GM18951 (cell line): ENCODE data around the gene IGSF21.

Source experiments
- POLR2A ChIP-seq: IDR thresholded peaks from 4 replicates; pipeline ENCODE4 v1.6.1; 2011; ENCODE audit warnings: mild to moderate bottlenecking; ENCODE audit not compliant: insufficient read length, insufficient read depth; ENCODE audit errors: extremely low read depth
- in situ Hi-C: fragments of 300-500 bp; cut with MboI; formaldehyde crosslinking; loops from one replicate; pipeline ENCODE4 v1.12.0; 2022; ENCODE audit warnings: low sequenced_read_pairs, mixed read lengths, inconsistent platforms; ENCODE audit not compliant: unreplicated experiment

IGSF21 gene

GRCh38 chr1:18118078-18118477 lies 10.5 kb downstream of the IGSF21 start:
- in situ Hi-C loops = loop anchor here (25.0 kb wide), 1 partner anchor 456 kb away; no protein-coding TSS in a partner anchor
- no peak for TF ChIP-seq POLR2A

- in situ Hi-C loops = loop anchor here (25.0 kb wide), 1 partner anchor 456 kb away; no protein-coding TSS in a partner anchor
Observed at GRCh38 chr1:18118491-18118890, 10.9 kb downstream of the IGSF21 start.

GRCh38 chr1:18119289-18119688 lies 11.7 kb downstream of the IGSF21 start:
- in situ Hi-C loops = loop anchor here (25.0 kb wide), 1 partner anchor 457 kb away; no protein-coding TSS in a partner anchor
- TF ChIP-seq POLR2A = no peak

More at GRCh38 chr1:18118491-18118890, 10.9 kb downstream of the IGSF21 start:
- TF ChIP-seq POLR2A = no peak

DNA sequence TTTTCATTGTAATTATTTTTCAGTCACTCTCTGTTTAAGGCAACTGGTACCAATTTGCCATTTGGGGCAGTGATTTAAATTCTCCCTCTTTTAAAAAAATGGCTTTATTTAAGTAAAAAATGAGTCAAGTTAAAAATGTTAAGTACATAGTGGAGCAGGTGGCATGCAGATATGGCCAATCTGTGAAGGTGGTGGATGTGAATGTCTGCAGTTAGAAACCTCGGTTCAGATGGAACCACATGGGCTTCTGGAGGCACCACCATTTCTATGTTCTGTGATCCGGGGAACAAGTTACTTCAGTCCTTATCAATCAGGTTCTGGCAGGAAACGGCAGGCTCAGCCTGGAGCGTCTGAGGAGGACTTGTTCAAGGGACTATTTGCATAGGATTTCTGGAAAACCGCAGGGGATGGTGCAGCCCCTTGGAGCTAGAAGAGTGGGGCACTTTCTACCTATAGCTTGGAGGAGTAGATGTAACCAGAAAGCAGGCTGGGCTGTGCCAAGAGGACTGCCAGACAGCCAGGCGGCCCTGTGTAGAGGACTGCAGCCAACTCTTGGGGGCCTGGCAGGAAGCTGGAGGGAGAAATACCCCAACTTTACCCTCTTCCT lies 12.3 kb downstream of the IGSF21 start:
- in situ Hi-C loops = loop anchor here (25.0 kb wide), 1 partner anchor 458 kb away; no protein-coding TSS in a partner anchor

DNA sequence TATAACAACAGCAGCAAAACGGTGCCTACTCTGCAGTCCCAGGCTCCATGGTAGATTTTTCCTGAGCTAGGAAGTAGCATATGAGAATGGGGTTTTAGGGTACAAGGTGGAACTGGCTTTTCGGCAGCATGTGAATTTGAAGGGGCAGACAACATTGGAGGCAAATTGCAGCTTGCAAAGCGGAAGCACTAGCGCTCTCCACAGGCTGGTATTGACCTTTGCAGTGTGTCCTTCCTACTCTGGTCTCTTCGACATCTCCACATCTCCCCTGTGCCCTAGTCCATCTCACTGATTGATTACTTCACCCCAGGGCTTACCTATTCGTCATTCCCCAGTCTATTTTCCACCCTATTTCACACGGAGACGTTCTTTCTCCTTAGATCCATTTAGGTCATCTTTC lies 13.0 kb downstream of the IGSF21 start:
- no peak for TF ChIP-seq POLR2A
- in situ Hi-C loops = loop anchor here (25.0 kb wide), 1 partner anchor 458 kb away; no protein-coding TSS in a partner anchor

More for the DNA sequence above, 12.3 kb downstream of the IGSF21 start:
- no peak for TF ChIP-seq POLR2A

GRCh38 chr1:18121072-18121820 lies 13.6 kb downstream of the IGSF21 start:
- no peak for TF ChIP-seq POLR2A
- in situ Hi-C loops = loop anchor here (25.0 kb wide), 1 partner anchor 459 kb away; no protein-coding TSS in a partner anchor

DNA sequence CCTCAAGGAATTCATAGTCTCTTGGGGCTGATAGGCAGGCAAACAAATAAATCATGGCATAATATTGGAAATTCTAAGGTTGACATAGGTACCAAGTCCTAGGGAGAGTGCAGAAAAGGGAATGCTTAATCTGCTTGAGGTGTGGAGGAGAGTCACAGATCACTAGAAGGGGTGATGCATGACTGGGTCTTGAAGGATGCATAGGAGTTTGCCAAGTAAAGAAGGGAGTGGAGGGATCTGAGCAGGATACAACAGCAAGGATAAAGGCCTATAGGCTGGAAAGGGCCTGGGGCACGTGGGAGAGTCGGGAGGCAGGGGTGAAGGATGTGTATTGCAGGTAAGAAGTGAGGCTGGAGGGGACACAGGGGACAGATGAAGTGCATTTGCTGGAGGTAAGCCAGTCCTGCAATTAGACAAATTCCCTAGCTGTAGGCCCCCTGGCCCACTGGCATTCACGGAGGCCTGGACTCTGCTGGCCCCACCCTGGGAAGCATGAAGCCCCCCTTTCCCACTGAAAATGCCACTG lies 15.9 kb downstream of the IGSF21 start:
- no peak for TF ChIP-seq POLR2A
- in situ Hi-C loops = loop anchor here (25.0 kb wide), 1 partner anchor 461 kb away; no protein-coding TSS in a partner anchor

DNA sequence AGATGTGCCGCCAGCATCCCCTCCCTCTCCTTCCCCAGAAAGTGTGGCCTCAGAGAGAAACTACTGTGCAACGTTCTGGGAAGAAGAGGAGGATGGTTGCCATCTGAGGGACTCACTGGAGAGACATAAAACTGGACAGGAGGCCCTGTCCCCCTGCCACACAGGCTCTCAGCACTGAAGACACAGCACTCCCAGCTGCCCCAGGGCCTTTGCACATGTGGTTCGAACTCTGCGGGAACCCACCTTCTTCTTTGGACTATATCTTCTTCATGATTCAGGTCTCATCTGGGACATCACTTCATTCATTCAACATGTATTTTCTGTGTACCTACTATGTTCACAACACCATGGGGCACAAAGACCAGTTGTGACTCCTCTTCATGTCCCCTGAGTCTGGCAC lies 17.4 kb downstream of the IGSF21 start:
- in situ Hi-C loops = loop anchor here (25.0 kb wide), 1 partner anchor 463 kb away; no protein-coding TSS in a partner anchor

DNA sequence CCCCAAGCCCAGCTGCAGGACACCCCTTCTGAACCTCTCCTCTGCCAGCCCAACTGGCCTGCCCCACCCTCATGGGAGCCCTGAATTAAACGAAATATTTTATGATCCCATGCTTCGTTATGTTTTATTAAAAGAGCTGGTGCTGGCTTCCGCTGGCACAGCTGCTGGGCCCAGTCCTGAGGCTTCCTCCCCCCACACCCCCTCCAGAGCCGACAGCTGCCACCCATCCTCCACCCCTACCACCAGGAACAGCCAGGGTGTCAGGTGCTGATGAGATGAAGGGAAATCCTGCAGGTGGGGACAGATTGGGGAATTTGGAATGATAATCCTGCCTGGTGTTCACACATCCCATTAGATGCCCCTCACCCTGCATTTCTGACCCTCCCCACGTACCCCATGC lies 19.0 kb downstream of the IGSF21 start:
- TF ChIP-seq POLR2A = no peak
- in situ Hi-C loops = no loop called here

More for the DNA sequence above, 17.4 kb downstream of the IGSF21 start:
- TF ChIP-seq POLR2A = no peak

DNA sequence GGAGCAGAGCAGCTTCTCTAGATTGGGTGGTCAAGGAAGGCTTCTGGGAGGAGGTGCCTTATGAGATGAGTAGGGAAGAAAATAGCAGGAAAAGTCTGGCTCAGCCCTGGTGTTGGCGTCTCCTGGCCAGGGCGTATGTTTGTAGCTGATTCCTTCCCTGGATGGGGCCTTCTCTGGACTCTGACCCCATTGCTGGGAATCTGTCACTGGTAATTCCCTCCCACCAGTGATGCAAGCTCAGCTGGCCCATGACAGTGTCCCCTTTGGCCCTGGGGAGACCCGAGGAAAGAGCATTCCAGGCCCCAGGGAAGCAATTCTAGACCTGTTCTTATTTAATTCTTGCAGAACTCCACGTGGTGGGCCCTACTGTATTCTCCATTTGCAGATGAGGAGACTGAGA lies 20.7 kb downstream of the IGSF21 start:
- TF ChIP-seq POLR2A = no peak

GRCh38 chr1:18130356-18130755 lies 22.8 kb downstream of the IGSF21 start:
- no peak for TF ChIP-seq POLR2A
- in situ Hi-C loops = no loop called here

More for the DNA sequence above, 20.7 kb downstream of the IGSF21 start:
- in situ Hi-C loops = no loop called here

GRCh38 chr1:18132022-18132710 lies 24.6 kb downstream of the IGSF21 start:
- in situ Hi-C loops = no loop called here

More at GRCh38 chr1:18132022-18132710, 24.6 kb downstream of the IGSF21 start:
- TF ChIP-seq POLR2A = no peak
